GM18511 (cell line): ENCODE results near the gene MANSC1.

Source experiments
- ATAC-seq: cut with Tn5 transposase; IDR thresholded peaks from one replicate; pipeline ENCODE4 v1.9.1; 2021; ENCODE audit warnings: mild to moderate bottlenecking, moderate library complexity; ENCODE audit not compliant: unreplicated experiment

The MANSC1 gene

GRCh38 chr12:12349711-12350665 lies at the start of gene MANSC1:
Gene MANSC1, minus strand, starts transcription at chr12:12350242. Its CDS starts 6,928 bp downstream, at chr12:12343314.
- ATAC-seq, result peak; percentile 81

- no peak for ATAC-seq
Measured at GRCh38 chr12:12399161-12399560, 49.1 kb upstream of the MANSC1 start.

GRCh38 chr12:12398026-12398859 lies 48.2 kb upstream of the MANSC1 start:
- no peak for ATAC-seq

- ATAC-seq, result no peak
Measured at GRCh38 chr12:12397184-12397583, 47.1 kb upstream of the MANSC1 start.

- ATAC-seq, result no peak
Measured at GRCh38 chr12:12396694-12397093, 46.7 kb upstream of the MANSC1 start.

GRCh38 chr12:12393171-12393570 lies 43.1 kb upstream of the MANSC1 start:
- no peak for ATAC-seq

GRCh38 chr12:12392413-12392812 lies 42.4 kb upstream of the MANSC1 start:
- no peak for ATAC-seq

GRCh38 chr12:12387501-12387900 lies 37.5 kb upstream of the MANSC1 start:
- ATAC-seq, result no peak

GRCh38 chr12:12384571-12385340 lies 34.7 kb upstream of the MANSC1 start:
- peak; percentile 59 for ATAC-seq

- no peak for ATAC-seq
Measured at GRCh38 chr12:12381982-12382381, 31.9 kb upstream of the MANSC1 start.

GRCh38 chr12:12380949-12381593 lies 31.0 kb upstream of the MANSC1 start:
- no peak for ATAC-seq

GRCh38 chr12:12379831-12380730 lies 30.0 kb upstream of the MANSC1 start:
- ATAC-seq, result no peak

- no peak for ATAC-seq
Measured at GRCh38 chr12:12378616-12379015, 28.6 kb upstream of the MANSC1 start.

GRCh38 chr12:12376646-12377448 lies 26.8 kb upstream of the MANSC1 start:
- ATAC-seq, result no peak

- no peak for ATAC-seq
Measured at GRCh38 chr12:12372946-12373722, 23.1 kb upstream of the MANSC1 start.

GRCh38 chr12:12367482-12367998 lies 17.5 kb upstream of the MANSC1 start:
- no peak for ATAC-seq

GRCh38 chr12:12366701-12367481 lies 16.8 kb upstream of the MANSC1 start:
- no peak for ATAC-seq
